Activated CD8-positive, alpha-beta memory T cell treated with anti-CD3 and anti-CD28 coated beads for 36 hours (primary cell): Measurements from ENCODE around the gene TRIM21. TPM values are rescaled to one million over a fixed set of nuclear protein-coding genes. Genes with fewer than 3 reads are reported as not detected.
"Not testable (repeated sequence)": the region's sequence is repeated elsewhere in the genome, so short reads cannot be mapped to it uniquely, and the experiment has no call there.

Experiments used
- CTCF ChIA-PET: fragments of 350-600 bp; sonication (Branson Sonifier 250); formaldehyde crosslinking; loops from one replicate; lab custom pipeline; 2021; ENCODE audit warnings: antibody characterized with exemption; lab: Charles Lee
- POLR2A ChIA-PET: fragments of 350-600 bp; sonication (Branson Sonifier 250); formaldehyde crosslinking; loops from one replicate; lab custom pipeline; 2021; ENCODE audit warnings: antibody characterized with exemption; lab: Charles Lee
- total RNA-seq, 2 experiments: library from RNA; stranded (reverse); gene quantifications; one replicate each; pipeline ENCODE4 v1.2.3, GENCODE V29; 2021

TRIM21 gene
- 10 to 100 TPM; 20.9 to 22.6 TPM for total RNA-seq

DNA sequence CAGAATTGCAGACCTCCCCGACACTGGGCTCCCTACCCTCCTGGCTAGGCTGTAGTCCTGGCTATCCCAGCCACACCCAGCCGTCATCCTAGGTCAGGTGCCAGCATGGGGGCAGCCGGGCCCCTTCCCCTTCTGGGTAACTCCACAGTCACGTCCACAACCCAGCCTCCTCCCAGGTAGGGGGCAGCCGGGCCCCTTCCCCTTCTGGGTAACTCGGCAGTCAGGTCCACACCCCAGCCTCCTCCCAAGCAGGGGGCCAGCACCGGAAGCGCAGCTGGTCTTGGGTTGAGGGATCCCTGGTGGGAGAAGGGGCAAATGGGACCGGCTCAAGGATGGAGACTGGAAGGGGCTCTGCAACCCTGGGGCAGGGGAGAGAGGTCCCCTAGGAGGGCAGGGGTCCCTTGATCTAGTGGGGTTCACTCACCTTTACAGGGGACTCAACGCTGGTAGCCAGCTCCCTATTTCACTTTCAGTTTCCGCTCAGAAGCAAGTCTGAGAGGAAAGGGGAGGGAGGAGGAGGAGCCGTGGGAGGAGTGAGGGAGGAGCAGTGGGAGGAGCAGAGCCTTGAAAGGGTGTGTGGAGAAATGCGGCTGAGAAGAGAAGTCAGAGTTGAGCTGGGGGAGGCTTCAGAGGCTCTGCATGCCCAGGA lies at the start of gene TRIM21:
TSS of gene TRIM21 (minus strand) at position 494 of the 649 bp plus-strand sequence. CDS start 3,293 bp downstream, outside the sequence.
- ChIA-PET CTCF (interaction anchor here (0.6 to 2.1 kb wide), 3 partner anchors 100 to 1737 kb away, joined by 3 to 6 read pairs (median 3); no protein-coding TSS in a partner anchor), POLR2A (interaction anchor here (1.0 kb wide), 1 partner anchor 206 kb away, joined by 5 read pairs; no protein-coding TSS in a partner anchor)

- ChIA-PET CTCF (no interaction called here), POLR2A (no interaction called here)
These were observed 48.0 kb upstream of the TRIM21 start for GRCh38 chr11:4441515-4441914.

DNA sequence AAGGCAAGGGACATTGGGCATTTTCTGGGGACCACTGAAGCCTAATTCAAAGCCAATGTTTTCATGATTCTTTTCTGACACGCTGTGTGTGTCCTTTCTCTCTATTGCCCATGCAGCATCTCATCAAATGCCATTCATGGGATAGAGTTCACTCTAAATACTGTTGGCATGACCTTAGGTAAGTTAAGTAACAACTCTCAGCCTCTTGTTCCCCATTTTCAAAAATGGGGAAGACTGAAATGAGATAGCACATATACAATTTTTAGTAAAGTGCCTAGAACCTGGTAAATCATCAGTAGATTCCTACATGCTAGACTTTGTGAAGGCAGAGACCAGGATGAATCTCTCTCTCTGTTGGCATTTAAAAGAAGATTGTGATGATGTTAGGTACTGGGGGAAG lies 42.9 kb upstream of the TRIM21 start:
- ChIA-PET CTCF (no interaction called here), POLR2A (no interaction called here)

- ChIA-PET POLR2A (no interaction called here), CTCF (no interaction called here)
These were observed 40.4 kb upstream of the TRIM21 start for GRCh38 chr11:4433856-4434255.

DNA sequence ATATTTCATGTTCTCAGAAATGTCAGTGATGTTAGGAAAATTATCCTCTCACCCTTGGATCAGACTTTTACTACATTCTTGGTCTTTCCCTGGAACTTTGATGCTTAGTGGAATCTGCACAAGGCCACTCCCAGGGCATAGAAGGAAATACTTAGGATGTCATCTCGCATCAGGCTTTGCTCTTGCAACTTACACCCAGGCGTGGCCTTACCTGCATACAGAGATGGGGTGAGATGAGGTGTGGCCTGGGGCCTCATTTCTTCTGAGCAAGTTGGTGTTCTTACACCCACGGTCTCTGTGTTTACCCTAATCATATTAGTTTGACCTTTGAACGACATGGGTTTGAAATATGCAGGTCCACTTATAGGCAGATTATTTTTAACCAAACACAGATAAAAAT lies 36.5 kb upstream of the TRIM21 start:
- ChIA-PET CTCF (no interaction called here), POLR2A (no interaction called here)

GRCh38 chr11:4418403-4418802 lies 24.9 kb upstream of the TRIM21 start:
- ChIA-PET POLR2A (no interaction called here), CTCF (no interaction called here)

GRCh38 chr11:4416816-4417215 lies 23.3 kb upstream of the TRIM21 start:
- CTCF ChIA-PET: no interaction called here
- POLR2A ChIA-PET: no interaction called here

DNA sequence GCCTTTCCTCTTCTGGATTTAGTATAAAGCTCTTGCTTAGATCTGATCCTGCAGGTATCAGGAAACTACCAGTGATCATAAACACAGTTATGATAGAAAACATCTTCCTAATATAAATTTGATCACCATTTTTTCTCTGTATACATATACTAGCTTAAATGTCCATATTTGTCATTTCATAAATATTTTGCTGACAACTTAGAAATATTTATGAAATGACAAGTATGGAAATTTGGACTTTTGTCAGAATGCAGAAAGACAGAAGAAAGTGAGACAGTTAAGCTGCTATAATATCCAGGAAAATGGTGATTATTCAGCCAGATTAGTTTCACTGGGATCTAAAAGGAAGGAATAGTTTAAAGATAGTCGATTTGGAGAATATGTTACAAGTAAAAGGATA lies 22.8 kb upstream of the TRIM21 start:
- CTCF ChIA-PET: no interaction called here
- POLR2A ChIA-PET: no interaction called here

DNA sequence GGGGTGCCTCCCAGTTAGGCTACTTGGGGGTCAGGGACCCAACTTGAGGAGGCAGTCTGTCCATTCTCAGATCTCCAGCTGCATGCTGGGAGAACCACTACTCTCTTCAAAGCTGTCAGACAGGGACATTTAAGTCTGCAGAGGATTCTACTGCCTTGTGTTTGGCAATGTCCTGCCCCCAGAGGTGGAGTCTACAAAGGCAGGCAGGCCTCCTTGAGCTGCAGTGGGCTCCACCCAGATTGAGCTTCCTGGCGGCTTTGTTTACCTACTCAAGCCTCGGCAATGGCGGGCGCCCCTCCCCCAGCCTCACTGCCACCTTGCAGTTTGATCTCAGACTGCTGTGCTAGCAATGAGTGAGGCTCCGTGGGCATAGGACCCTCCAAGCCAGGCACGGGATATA lies 12.7 kb upstream of the TRIM21 start:
- POLR2A ChIA-PET, CTCF ChIA-PET: not testable (repeated sequence)

- ChIA-PET CTCF (interaction anchor here (2.1 kb wide), 1 partner anchor 206 kb away, joined by 6 read pairs; no protein-coding TSS in a partner anchor), POLR2A (interaction anchor here (1.0 kb wide), 1 partner anchor 207 kb away, joined by 5 read pairs; no protein-coding TSS in a partner anchor)
These were observed 339 bp upstream of the TRIM21 start for GRCh38 chr11:4393858-4394223.

GRCh38 chr11:4388221-4388620 lies 5.3 kb downstream of the TRIM21 start:
- ChIA-PET CTCF (no interaction called here), POLR2A (no interaction called here)

DNA sequence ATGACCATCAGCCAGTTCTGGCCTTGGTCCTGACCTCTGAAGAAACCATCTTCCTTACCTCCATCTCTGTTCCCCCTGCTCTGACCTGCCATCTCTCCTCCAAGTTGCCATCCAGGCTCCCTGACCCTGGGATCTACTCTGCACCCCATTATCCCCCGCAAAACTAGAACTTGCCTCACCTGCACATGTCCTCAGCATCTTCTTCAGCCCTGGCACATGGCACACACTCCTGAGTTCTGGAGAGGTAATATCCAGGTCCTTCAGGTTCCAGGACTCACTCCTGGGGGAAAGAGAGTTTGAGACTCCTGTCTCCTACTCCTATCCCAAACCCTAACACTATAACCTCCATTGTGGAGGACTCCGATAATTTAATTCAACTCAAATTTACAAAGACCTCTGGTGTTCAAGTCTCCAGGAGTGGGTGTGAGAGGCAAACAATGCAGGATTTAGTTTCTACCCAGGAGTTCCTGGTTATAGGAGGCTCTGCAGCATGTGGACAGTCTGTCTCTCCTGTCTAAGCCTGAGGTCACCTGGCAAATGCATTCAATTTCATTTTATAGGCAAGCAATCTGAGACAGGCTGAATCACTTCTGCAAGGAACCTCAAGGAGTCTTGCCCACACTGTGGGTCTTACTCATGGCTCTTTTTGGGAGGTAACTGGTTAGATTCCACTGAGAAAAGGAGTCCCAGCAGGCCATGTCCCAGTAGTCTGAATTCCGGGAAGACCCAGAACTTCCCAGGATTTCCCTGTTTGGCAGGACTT lies 7.3 kb downstream of the TRIM21 start:
- CTCF ChIA-PET: no interaction called here
- POLR2A ChIA-PET: no interaction called here

- ChIA-PET POLR2A (no interaction called here), CTCF (no interaction called here)
These were observed 11.6 kb downstream of the TRIM21 start for GRCh38 chr11:4381901-4382300.

DNA sequence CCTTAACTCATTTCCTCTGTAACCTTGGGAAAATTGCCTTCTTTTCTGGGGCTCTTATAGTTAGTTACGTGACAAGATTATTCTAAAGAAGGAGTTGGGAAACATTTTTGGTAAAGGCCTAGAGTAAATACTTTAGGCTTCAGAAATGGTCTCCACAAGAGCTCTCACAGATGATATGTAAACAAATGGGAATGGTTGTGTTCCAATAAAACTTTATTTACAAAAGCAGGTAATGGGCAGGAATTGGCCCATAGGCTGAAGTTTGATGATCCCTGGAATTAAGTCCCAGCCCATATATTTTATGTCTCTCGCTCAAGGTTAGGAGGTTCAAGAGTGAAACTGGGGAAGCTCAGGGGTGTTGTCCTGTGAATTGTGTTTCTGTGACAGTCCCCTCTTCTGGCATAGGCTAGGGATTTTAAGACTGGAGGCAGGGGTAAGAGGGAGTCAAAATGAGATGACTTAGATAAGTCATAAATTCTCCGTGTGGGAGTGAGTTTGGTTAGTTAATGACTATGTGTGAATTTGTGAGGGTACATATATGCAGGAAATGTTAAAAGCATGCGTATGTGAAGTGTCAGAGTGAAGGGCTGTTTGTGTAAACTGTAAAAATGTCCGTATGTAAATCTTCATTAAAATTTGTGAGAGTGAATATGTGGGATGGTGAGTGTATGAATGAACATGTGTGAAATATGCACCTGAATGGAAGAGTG lies 17.9 kb downstream of the TRIM21 start:
- ChIA-PET POLR2A (no interaction called here), CTCF (no interaction called here)

GRCh38 chr11:4370166-4370565 lies 23.3 kb downstream of the TRIM21 start:
- ChIA-PET POLR2A (no interaction called here), CTCF (no interaction called here)

- CTCF ChIA-PET: no interaction called here
- POLR2A ChIA-PET: no interaction called here
These were observed 25.2 kb downstream of the TRIM21 start, which contains the start of gene OR52B4 for GRCh38 chr11:4368286-4368685. Gene OR52B4, minus strand, starts transcription at chr11:4368386. Its CDS starts 91 bp downstream, at chr11:4368295.

- CTCF ChIA-PET, POLR2A ChIA-PET: not testable (repeated sequence)
These were observed 45.4 kb downstream of the TRIM21 start for GRCh38 chr11:4348142-4348541.

DNA sequence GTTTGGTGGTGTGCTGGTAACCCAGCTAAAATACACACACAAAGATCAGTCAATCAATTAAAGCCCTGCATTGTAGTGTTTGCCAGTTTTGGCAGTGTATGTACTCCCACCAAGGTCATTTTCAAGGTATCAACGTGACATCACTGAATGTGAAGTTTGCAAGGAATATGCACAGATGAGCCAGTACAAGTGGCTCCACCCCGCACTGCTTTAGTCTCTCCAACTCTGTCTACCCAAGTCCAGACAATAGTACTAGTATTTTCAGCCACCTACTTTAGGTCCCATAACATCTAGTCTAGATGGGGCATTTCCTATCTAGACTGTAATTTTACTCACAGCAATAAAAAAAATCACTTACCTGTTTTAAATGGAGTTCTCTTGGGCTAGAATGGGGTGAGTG lies 48.1 kb downstream of the TRIM21 start:
- CTCF ChIA-PET: not testable (repeated sequence)

More for the DNA sequence above, 48.1 kb downstream of the TRIM21 start:
- POLR2A ChIA-PET: not testable (repeated sequence)
